Neural progenitor cell (in vitro differentiated cells): Measurements from ENCODE around the gene LGALS1. TPM values are rescaled to one million over a fixed set of nuclear protein-coding genes. Genes with fewer than 3 reads are reported as not detected.
A peak's percentile ranks its signal among the peaks of the same experiment; 100 is the strongest.

Source experiments
- DNase-seq: peaks from one replicate; pipeline ENCODE4 v3.0.0-alpha.2; 2016; ENCODE audit warnings: low spot score
- H2AFZ ChIP-seq: fragments of 200-600 bp; sonication (generic); replicated peaks from 2 replicates; pipeline ENCODE4 v1.6.1; 2016; ENCODE audit warnings: antibody characterized with exemption
- H3F3A ChIP-seq: fragments of 200-600 bp; sonication (generic); 2 replicates; pipeline ENCODE4 v1.6.1; 2016; ENCODE audit warnings: antibody characterized with exemption, low read depth
- H3K27ac ChIP-seq: fragments of 200-600 bp; sonication (generic); 2 replicates; pipeline ENCODE4 v1.5.1; 2016; ENCODE audit warnings: mild to moderate bottlenecking
- H3K27me3 ChIP-seq: fragments of 200-600 bp; sonication (generic); 2 replicates; pipeline ENCODE4 v1.6.1; 2016; ENCODE audit warnings: mild to moderate bottlenecking, moderate library complexity
- H3K36me3 ChIP-seq: fragments of 200-600 bp; sonication (generic); 2 replicates; pipeline ENCODE4 v1.5.1; 2016
- H3K4me1 ChIP-seq: fragments of 200-600 bp; sonication (generic); 2 replicates; pipeline ENCODE4 v1.6.1; 2016; ENCODE audit warnings: mixed run types
- H3K4me2 ChIP-seq: fragments of 200-600 bp; sonication (generic); 2 replicates; pipeline ENCODE4 v1.6.1; 2016
- H3K4me3 ChIP-seq: fragments of 200-600 bp; sonication (generic); 2 replicates; pipeline ENCODE4 v1.5.1; 2016
- H3K79me2 ChIP-seq: fragments of 200-600 bp; sonication (generic); 2 replicates; pipeline ENCODE4 v1.6.1; 2016; ENCODE audit warnings: low read depth
- H3K9ac ChIP-seq: fragments of 200-600 bp; sonication (generic); 2 replicates; pipeline ENCODE4 v1.6.1; 2016
- H3K9me3 ChIP-seq: fragments of 200-600 bp; sonication (generic); 2 replicates; pipeline ENCODE4 v1.5.1; 2016; ENCODE audit warnings: low read depth
- H4K20me1 ChIP-seq: fragments of 200-600 bp; sonication (generic); 2 replicates; pipeline ENCODE4 v1.6.1; 2016; ENCODE audit warnings: low read depth
- H3K27ac Mint-ChIP-seq: 3 replicates; pipeline ENCODE4 v1.8.0; 2021; ENCODE audit warnings: mixed read lengths
- H3K27me3 Mint-ChIP-seq: 2 replicates; pipeline ENCODE4 v1.8.0; 2022; ENCODE audit warnings: low read depth, mild to moderate bottlenecking, inconsistent platforms, moderate library complexity, mixed read lengths; ENCODE audit not compliant: insufficient read depth
- H3K36me3 Mint-ChIP-seq: 3 replicates; pipeline ENCODE4 v1.8.0; 2021; ENCODE audit warnings: mixed read lengths
- H3K4me1 Mint-ChIP-seq: 3 replicates; pipeline ENCODE4 v1.8.0; 2021; ENCODE audit warnings: mixed read lengths
- H3K4me3 Mint-ChIP-seq: 3 replicates; pipeline ENCODE4 v1.8.0; 2021; ENCODE audit warnings: mild to moderate bottlenecking, moderate library complexity, mixed read lengths
- H3K9me3 Mint-ChIP-seq: 3 replicates; pipeline ENCODE4 v1.8.0; 2020; ENCODE audit warnings: mixed read lengths
- EZH2 ChIP-seq: fragments of 200-600 bp; sonication (generic); IDR thresholded peaks from 2 replicates; pipeline ENCODE4 v1.6.1; 2017; ENCODE audit warnings: antibody characterized with exemption, mild to moderate bottlenecking, moderate library complexity
- EZH2phosphoT487 ChIP-seq: fragments of 200-600 bp; sonication (generic); IDR thresholded peaks from 2 replicates; pipeline ENCODE4 v1.6.1; 2017; ENCODE audit warnings: antibody characterized with exemption
- total RNA-seq: library from RNA; depleted of rRNA; stranded (reverse); fragments of >200 nt; gene quantifications from 2 replicates; pipeline ENCODE4 v1.2.3, GENCODE V29; 2015; ENCODE audit warnings: low replicate concordance
- TF ChIP-seq, protein P1 (sequence below): fragments of 200-600 bp; sonication (generic); IDR thresholded peaks from 2 replicates; pipeline ENCODE4 v1.5.1; 2017; ENCODE audit warnings: antibody characterized with exemption, mild to moderate bottlenecking

LGALS1 gene
- 14.9 and 42.9 TPM in 2 replicates for total RNA-seq

DNA sequence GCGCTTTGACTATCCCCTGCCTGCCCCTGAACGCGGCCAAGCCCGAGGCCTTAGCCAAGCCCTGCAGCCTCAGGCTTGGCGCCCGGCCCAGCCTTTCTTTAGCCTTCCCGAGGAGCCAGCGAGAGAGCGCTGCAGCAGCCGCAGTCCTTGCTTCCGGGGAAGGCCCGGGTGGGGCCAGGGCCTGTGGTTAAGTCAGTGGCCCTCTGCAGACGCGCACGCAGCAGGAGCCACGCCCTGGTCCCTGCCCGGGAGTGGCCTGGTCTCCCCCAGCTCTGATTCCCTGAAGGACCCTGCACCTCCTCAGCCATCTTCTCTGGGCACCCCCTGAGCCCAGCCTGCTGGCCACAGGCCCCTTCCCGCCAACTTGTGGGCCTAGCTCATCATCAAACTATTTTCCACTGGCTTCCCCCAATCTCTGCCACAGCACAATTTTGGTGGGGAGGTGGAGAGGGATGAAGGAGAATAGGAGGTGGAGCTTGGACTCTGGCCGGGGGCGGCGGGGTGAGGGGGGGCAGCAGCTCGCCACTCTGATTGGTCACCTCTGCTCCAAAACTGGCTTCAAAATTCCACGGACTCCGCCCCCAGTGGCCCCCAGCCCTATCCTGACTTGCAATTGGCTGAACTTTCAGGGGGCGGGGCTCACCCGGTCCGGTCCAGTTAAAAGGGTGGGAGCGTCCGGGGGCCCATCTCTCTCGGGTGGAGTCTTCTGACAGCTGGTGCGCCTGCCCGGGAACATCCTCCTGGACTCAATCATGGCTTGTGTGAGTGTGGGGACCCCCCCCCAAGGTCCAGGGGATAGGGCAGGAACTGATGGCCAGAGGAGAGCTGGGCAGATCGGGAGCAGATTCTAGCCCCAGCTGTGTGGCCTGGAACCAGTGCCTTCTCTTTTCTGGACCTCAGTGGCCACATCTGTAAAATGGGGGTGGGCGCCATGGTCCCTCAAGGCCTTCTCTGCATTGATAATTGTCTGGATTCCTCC, at the start of gene LGALS1:
Gene LGALS1 (plus strand): TSS at position 686 of the 979 bp plus-strand sequence. CDS start 67 bp downstream, at position 753.
- Histone ChIP-seq H3K36me3 (no peaks in the 10 kb centered on the region), H3F3A (peaks cover 31% of the 10 kb centered on the region), H3K9ac (no peak within 1 kb of the TSS), H4K20me1 (no peaks in the 10 kb centered on the region), H3K4me3 (no peak within 1 kb of the TSS), H3K4me2 (peak within 1 kb of the TSS; percentile 53), H3K27me3 (peaks cover 8% of the 10 kb centered on the region), H3K4me1 (no peaks in the 10 kb centered on the region), H3K9me3 (no peaks in the 10 kb centered on the region), H2AFZ (no peak within 1 kb of the TSS), H3K79me2 (no peaks in the 10 kb centered on the region), H3K27ac (no peak within 1 kb of the TSS)
- no peak within 1 kb of the TSS for H3K27ac Mint-ChIP-seq
- TF ChIP-seq EZH2phosphoT487 (no peak), EZH2 (no peak)
- TF ChIP-seq, protein P1, sequence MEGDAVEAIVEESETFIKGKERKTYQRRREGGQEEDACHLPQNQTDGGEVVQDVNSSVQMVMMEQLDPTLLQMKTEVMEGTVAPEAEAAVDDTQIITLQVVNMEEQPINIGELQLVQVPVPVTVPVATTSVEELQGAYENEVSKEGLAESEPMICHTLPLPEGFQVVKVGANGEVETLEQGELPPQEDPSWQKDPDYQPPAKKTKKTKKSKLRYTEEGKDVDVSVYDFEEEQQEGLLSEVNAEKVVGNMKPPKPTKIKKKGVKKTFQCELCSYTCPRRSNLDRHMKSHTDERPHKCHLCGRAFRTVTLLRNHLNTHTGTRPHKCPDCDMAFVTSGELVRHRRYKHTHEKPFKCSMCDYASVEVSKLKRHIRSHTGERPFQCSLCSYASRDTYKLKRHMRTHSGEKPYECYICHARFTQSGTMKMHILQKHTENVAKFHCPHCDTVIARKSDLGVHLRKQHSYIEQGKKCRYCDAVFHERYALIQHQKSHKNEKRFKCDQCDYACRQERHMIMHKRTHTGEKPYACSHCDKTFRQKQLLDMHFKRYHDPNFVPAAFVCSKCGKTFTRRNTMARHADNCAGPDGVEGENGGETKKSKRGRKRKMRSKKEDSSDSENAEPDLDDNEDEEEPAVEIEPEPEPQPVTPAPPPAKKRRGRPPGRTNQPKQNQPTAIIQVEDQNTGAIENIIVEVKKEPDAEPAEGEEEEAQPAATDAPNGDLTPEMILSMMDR: no peak
- H3K36me3 Mint-ChIP-seq: peaks cover 2% of the 10 kb centered on the region
- peak; percentile 47 for DNase-seq
- H3K4me1 Mint-ChIP-seq: peaks cover 18% of the 10 kb centered on the region
- H3K27me3 Mint-ChIP-seq: no peaks in the 10 kb centered on the region
- no peaks in the 10 kb centered on the region for H3K9me3 Mint-ChIP-seq
- H3K4me3 Mint-ChIP-seq: peak within 1 kb of the TSS; percentile 72

DNA sequence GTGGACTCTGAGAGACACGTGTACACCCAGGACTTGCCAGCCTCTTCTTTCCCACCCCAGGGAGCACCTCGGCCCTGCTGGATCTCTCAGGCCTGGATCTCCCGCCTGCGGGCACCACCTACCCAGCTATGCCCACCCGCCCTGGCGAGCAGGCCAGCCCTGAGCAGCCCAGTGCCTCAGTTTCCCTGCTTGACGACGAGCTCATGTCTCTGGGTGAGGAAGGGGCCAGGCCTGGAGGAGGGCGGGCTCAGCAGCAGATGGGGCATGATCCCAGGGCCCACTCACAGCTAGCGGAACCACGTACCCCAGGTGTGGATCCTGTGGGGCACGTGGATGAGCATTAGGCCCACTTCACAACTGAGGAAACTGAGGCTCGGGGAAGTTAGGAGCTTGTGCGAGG, 49.7 kb upstream of the LGALS1 start:
- Histone ChIP-seq H2AFZ (no peak overlapping the region), H3K4me3 (no peak overlapping the region), H3K27me3 (no peaks in the 10 kb centered on the region), H3F3A (peaks cover 5% of the 10 kb centered on the region), H3K4me2 (no peak overlapping the region), H3K4me1 (peaks cover 4% of the 10 kb centered on the region), H3K36me3 (no peaks in the 10 kb centered on the region), H3K9ac (no peak overlapping the region), H3K27ac (no peak overlapping the region), H4K20me1 (no peaks in the 10 kb centered on the region), H3K9me3 (no peaks in the 10 kb centered on the region), H3K79me2 (no peaks in the 10 kb centered on the region)
- no peak overlapping the region for H3K27ac Mint-ChIP-seq
- no peak for TF ChIP-seq EZH2
- TF ChIP-seq EZH2phosphoT487: no peak
- TF ChIP-seq, protein P1: no peak
- H3K36me3 Mint-ChIP-seq: peaks cover 9% of the 10 kb centered on the region
- peaks cover 2% of the 10 kb centered on the region for H3K27me3 Mint-ChIP-seq
- H3K9me3 Mint-ChIP-seq: no peaks in the 10 kb centered on the region
- peaks cover 7% of the 10 kb centered on the region for H3K4me1 Mint-ChIP-seq
- no peak for DNase-seq
- H3K4me3 Mint-ChIP-seq: no peak overlapping the region

DNA sequence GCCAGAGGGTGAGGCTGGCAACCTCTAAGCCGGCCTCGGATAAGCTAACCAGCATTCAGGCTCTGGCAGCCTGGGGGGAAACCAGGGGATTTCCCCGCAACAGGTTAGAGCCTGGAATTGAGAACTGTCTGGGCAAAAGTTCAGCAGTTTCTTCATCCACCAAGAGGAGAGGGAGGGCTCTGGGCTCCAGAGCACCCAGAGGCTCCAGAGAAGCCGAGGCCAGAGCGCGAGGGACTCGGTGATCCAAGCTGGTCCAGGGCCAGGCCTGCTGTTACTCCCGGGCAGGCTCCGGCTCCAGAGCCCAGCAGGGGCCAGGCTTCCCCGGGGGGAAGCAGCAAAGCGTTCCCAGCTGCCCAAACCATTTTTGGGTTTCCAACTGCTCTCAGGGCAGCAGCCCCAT, 49.3 kb upstream of the LGALS1 start:
- peaks cover 4% of the 10 kb centered on the region for H3K4me1 ChIP-seq
- Mint-ChIP-seq H3K27ac (no peak overlapping the region), H3K9me3 (no peaks in the 10 kb centered on the region), H3K4me1 (peaks cover 7% of the 10 kb centered on the region), H3K4me3 (no peak overlapping the region), H3K36me3 (peaks cover 8% of the 10 kb centered on the region), H3K27me3 (peaks cover 2% of the 10 kb centered on the region)
- TF ChIP-seq EZH2: no peak
- TF ChIP-seq, protein P1: no peak
- no peak for TF ChIP-seq EZH2phosphoT487
- H2AFZ ChIP-seq: no peak overlapping the region
- no peaks in the 10 kb centered on the region for H3K36me3 ChIP-seq
- H3K79me2 ChIP-seq: no peaks in the 10 kb centered on the region
- no peaks in the 10 kb centered on the region for H3K27me3 ChIP-seq
- peaks cover 5% of the 10 kb centered on the region for H3F3A ChIP-seq
- DNase-seq: no peak
- no peak overlapping the region for H3K27ac ChIP-seq
- no peak overlapping the region for H3K4me3 ChIP-seq
- no peaks in the 10 kb centered on the region for H4K20me1 ChIP-seq
- no peak overlapping the region for H3K4me2 ChIP-seq
- H3K9ac ChIP-seq: no peak overlapping the region
- no peaks in the 10 kb centered on the region for H3K9me3 ChIP-seq
